GM18861 (cell line): ENCODE results near the gene TSPEAR.
"Not testable (repeated sequence)": the region's sequence is repeated elsewhere in the genome, so short reads cannot be mapped to it uniquely, and the experiment has no call there.

Experiments used
- ATAC-seq: cut with Tn5 transposase; IDR thresholded peaks from one replicate; pipeline ENCODE4 v1.9.1; 2021; ENCODE audit not compliant: unreplicated experiment

The TSPEAR gene

DNA sequence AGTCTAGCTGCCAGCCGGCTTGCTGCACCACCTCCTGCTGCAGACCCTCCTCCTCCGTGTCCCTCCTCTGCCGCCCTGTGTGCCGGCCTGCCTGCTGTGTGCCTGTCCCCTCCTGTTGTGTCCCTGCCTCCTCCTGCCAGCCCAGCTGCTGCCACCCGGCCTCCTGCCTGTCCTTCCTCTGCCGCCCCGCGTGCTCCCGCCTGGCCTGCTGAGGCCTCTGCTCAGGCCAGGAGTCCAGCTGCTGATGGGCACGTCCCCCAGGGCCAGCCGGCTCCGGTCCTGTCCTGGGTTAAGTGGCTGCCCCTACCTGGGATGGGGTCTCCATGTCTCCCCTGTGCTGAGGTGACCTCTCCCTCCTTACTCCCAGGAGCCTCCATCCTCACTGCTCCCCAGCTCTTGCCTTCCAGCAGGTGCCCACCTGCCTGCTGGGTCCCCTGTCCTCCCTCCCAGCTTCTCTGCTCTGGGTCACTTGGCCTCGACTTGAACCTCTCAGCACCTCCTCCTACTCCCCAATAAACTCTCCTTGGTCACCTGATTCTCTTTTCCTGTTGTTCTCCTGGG, 98.6 kb downstream of the TSPEAR start:
- no peak for ATAC-seq

DNA sequence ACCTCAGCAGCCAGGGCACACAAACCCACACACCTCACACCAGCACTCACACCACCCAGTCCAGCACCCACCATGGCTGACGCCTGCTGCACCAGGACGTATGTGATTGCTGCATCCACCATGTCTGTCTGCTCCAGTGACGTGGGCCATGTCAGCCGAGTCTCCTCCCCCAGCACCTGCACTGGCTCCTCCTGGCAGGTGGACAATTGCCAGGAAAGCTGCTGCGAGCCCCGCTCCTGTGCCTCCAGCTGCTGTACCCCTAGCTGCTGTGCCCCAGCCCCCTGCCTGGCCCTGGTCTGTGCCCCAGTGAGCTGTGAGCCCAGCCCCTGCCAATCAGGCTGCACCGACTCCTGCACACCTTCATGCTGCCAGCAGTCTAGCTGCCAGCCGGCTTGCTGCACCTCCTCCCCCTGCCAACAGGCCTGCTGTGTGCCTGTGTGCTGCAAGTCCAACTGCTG, 99.3 kb downstream of the TSPEAR start, which contains the start of gene KRTAP10-8:
TSS of gene KRTAP10-8 (plus strand) at position 51 of the 458 bp plus-strand sequence. CDS start at position 73, 22 bp downstream.
- ATAC-seq, result no peak

GRCh38 chr21:44611551-44611950, 99.8 kb downstream of the TSPEAR start:
- ATAC-seq, result no peak

GRCh38 chr21:44610157-44610843, 101.1 kb downstream of the TSPEAR start:
- not testable (repeated sequence) for ATAC-seq

GRCh38 chr21:44609193-44609592, 102.2 kb downstream of the TSPEAR start:
- no peak for ATAC-seq

- no peak for ATAC-seq
These were observed 104.9 kb downstream of the TSPEAR start for GRCh38 chr21:44606495-44606894.

DNA sequence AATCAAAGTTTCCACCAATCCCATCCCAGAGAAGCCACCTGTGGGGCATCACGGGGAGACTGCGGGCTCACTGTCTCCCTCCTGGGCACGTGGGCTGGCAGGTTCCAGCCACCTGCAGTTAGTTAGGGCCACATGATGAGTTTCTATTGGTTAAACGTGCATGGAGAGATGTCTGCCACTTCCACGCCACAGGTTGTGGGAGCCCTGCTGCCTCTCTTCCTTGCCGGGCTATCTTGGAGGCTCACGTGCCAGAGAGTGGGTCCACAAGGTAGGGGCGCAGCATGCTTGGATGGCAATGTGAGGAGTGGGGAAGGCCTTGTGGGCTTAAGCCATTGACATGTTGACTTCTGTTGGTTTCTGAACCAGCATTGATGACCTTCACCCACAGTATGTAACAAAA, 107.5 kb downstream of the TSPEAR start:
- ATAC-seq, result no peak

GRCh38 chr21:44603109-44603875, 108.1 kb downstream of the TSPEAR start:
- ATAC-seq, result no peak

GRCh38 chr21:44602463-44602850, 108.9 kb downstream of the TSPEAR start:
- no peak for ATAC-seq

GRCh38 chr21:44601596-44602462, 109.5 kb downstream of the TSPEAR start:
- ATAC-seq, result no peak

DNA sequence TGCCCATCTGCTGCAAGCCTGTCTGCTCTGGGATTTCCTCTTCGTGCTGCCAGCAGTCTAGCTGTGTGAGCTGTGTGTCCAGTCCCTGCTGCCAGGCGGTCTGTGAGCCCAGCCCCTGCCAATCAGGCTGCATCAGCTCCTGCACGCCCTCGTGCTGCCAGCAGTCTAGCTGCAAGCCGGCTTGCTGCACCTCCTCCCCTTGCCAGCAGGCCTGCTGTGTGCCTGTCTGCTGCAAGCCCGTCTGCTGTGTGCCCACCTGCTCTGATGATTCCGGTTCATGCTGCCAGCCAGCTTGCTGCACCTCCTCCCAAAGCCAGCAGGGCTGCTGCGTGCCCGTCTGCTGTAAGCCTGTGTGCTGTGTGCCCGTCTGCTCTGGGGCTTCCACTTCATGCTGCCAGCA, 110.3 kb downstream of the TSPEAR start:
- not testable (repeated sequence) for ATAC-seq

DNA sequence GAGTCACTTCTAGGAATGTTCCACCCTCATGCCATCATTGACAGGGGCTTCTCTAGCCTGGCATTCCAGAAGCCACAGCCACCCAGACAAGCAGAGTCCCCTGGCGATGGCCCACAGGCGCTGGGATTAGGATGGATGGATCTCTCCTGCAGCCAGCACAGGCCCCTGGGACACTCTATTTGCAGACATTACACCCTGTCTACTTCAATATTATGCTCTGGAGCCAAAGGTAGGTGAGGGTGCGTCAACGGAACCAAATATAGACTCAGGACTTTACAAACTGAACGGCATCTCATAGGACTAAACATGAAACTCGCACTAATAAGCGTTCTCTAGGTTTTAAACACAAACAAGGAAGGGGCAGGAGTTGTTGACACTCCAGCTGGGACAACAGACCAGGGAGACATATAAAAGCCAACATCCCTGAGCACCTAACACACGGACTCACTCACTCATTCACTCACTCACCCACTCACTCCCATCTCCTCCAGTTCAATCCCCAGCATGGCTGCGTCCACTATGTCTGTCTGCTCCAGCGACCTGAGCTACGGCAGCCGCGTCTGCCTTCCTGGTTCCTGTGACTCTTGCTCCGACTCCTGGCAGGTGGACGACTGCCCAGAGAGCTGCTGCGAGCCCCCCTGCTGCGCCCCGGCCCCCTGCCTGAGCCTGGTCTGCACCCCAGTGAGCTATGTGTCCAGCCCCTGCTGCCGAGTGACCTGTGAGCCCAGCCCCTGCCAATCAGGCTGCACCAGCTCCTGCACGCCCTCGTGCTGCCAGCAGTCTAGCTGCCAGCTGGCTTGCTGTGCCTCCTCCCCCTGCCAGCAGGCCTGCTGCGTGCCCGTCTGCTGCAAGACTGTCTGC, 111.0 kb downstream of the TSPEAR start, which contains the start of gene KRTAP10-7:
TSS of gene KRTAP10-7 (plus strand) at position 480 of the 861 bp plus-strand sequence. CDS start at position 505, 25 bp downstream.
- not testable (repeated sequence) for ATAC-seq

DNA sequence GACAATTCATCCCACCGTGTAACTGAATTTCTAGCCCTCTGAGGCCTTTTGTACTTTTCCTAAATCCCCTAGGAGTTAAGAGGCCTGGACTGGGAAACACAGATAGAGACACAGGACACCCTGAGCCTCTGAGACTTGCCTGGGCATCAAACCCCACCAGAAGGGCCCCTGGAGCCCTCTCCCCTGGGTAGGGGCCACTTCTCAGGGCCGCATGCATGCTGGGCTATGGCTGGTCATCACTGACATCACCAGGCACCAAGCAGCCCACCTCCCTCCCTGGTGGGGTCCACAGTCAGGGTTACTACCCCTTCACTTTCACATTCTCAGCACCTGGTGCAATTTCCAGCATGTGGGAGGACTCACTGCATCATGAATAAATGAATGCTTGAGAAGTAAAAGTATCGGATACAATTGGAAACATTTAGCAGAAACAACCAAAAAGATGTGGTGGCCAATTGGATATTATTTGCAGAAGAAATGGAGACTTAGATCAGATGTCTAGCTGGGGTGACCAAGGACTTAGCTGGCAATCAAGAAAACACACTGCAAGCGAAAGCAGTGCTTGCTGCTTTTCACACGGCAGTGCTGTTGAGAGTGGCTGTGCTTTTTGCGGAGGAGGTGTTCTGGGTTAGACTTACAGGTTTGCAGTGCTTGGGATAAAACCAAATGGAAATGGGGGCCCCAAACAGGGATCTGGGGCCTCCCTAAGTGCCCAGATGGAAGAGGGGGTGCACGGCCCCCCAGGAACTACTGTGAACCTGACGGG, 111.9 kb downstream of the TSPEAR start:
- no peak for ATAC-seq

DNA sequence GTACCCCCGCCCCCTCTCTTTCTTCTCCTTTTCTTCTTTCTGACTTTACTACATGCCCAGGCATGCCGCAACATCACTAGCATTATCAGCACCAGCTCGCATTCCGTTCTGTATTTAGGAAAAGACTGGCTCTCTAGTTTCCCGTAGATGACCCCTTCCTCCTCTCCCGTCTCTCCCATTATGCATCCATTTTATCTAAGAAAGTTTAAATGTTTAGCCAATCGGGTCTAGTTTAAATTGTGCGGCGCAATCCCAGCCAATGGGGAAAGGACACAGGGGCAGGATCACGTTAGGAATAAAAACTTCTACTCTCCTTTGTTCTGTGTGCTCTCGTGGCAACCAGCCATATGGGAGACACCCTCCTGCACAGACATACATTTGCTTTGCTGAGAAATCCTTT, 113.3 kb downstream of the TSPEAR start:
- ATAC-seq, result no peak

- no peak for ATAC-seq
These were observed 115.2 kb downstream of the TSPEAR start for GRCh38 chr21:44596068-44596725.

- ATAC-seq, result no peak
These were observed 115.8 kb downstream of the TSPEAR start for GRCh38 chr21:44595524-44595923.

GRCh38 chr21:44594406-44594916, 116.9 kb downstream of the TSPEAR start:
- ATAC-seq, result no peak
